Erythroblast (primary cell): ENCODE data around the gene NRSN2.

Experiments
- GATA1 ChIP-seq: IDR thresholded peaks from 2 replicates; pipeline ENCODE4 v1.6.1; 2011; ENCODE audit warnings: low read depth, mild to moderate bottlenecking, control low read depth, low read length, moderate library complexity
- POLR2A ChIP-seq: IDR thresholded peaks from 2 replicates; pipeline ENCODE4 v1.6.1; 2011; ENCODE audit warnings: mild to moderate bottlenecking, low read length

DNA sequence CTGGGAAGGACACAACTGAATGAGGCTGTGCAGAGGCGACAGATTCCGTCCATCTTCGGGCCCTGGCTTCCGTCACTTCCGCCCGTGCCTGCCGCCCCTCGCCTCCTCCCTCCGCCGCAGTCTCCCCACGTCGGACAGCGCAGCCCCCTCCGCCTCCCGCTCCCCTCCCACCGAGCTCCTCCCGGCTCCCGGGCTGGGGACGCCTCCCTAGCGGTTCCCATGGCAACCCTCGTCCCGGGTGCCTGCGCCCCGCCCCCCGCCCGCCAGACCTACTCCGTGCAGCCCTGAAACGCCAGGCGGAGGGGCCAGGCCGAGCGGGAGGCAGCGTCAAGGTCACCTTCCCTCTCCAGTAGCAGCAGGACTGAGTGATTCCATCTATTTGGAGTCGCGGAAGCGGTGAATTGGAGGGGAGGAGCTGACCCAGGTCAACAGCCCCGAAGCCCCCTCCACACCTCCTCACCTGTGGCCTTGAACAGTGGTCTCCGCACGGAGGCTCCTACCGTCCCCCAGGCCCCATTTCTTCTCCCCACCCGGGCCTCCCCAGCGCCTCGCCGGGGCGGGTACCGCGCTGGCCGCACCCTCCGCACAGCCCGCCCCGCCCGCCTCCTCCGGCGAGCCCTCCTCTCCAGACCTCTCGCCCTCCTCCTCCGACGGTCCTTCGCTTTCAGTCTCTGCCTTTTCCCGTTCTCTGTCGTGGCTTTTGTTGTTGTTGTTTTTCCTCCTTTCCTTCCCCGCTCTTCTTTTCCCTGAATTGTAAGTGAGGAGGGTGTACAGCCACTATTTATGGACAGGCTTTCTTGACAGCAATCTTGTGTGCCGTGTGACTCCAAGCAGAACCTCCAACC lies 951 bp downstream of the NRSN2 start:
- TF ChIP-seq POLR2A (peak; percentile 51), GATA1 (no peak)
